OCI-LY7 (cell line): Measurements from ENCODE around the gene BABAM1. TPM values are rescaled to one million over a fixed set of nuclear protein-coding genes. Genes with fewer than 3 reads are reported as not detected.

ENCODE experiments used
- Bru-seq: library from RNA; stranded (reverse); fragments of 400-500 nt; gene quantifications from one replicate; lab custom pipeline; 2021; lab: Mats Ljungman, UMichigan
- BruChase-seq, 2 experiments: library from RNA; stranded (reverse); fragments of 400-500 nt; gene quantifications; one replicate each; lab custom pipeline; 2021; lab: Mats Ljungman, UMichigan
- BruUV-seq: library from RNA; stranded (reverse); fragments of 400-500 nt; replicated peaks from 2 replicates; lab custom pipeline; 2021; lab: Mats Ljungman, UMichigan
- CTCF ChIA-PET: fragments of 300-600 bp; sonication (Branson Sonifier 250); formaldehyde crosslinking; loops from one replicate; lab custom pipeline; 2022; ENCODE audit warnings: antibody characterized with exemption; ENCODE audit not compliant: unreplicated experiment; lab: Charles Lee
- POLR2A ChIA-PET: fragments of 300-600 bp; sonication (Branson Sonifier 250); formaldehyde crosslinking; loops from one replicate; lab custom pipeline; 2022; ENCODE audit warnings: antibody characterized with exemption; lab: Charles Lee
- DNase-seq: peaks from one replicate; pipeline ENCODE4 v3.0.0-alpha.2; 2015; ENCODE audit warnings: low spot score
- H2AFZ ChIP-seq: fragments of 200-600 bp; sonication (generic), shearing (Covaris generic); 2 replicates; pipeline ENCODE4 v1.6.1; 2014; ENCODE audit warnings: mild to moderate bottlenecking, antibody characterized with exemption, low read length, moderate library complexity
- H3K27ac ChIP-seq: fragments of 200-600 bp; sonication (generic); 2 replicates; pipeline ENCODE4 v1.5.1; 2014; ENCODE audit warnings: mixed run types, low read depth, mild to moderate bottlenecking, moderate library complexity, low read length, inconsistent platforms; ENCODE audit not compliant: poor library complexity, severe bottlenecking
- H3K36me3 ChIP-seq: fragments of 200-600 bp; sonication (generic); 2 replicates; pipeline ENCODE4 v1.6.1; 2014; ENCODE audit warnings: mild to moderate bottlenecking, antibody characterized with exemption, low read length, moderate library complexity, mixed read lengths; ENCODE audit not compliant: insufficient read depth
- H3K4me1 ChIP-seq: fragments of 200-600 bp; sonication (generic); 2 replicates; pipeline ENCODE4 v1.5.1; 2014; ENCODE audit warnings: mild to moderate bottlenecking, low read length; ENCODE audit not compliant: insufficient read depth, poor library complexity, severe bottlenecking
- H3K4me2 ChIP-seq: fragments of 200-600 bp; sonication (generic); 2 replicates; pipeline ENCODE4 v1.6.1; 2014; ENCODE audit warnings: mild to moderate bottlenecking, low read length
- H3K4me3 ChIP-seq: fragments of 200-600 bp; sonication (generic); 2 replicates; pipeline ENCODE4 v1.5.1; 2014; ENCODE audit warnings: mild to moderate bottlenecking, low read depth, low read length; ENCODE audit not compliant: poor library complexity, severe bottlenecking
- H3K79me2 ChIP-seq: fragments of 200-600 bp; sonication (generic); 2 replicates; pipeline ENCODE4 v1.6.1; 2016; ENCODE audit warnings: low read depth, mild to moderate bottlenecking, low read length, moderate library complexity, mixed read lengths; ENCODE audit not compliant: insufficient read depth
- H3K9me2 ChIP-seq: fragments of 200-600 bp; sonication (generic); 2 replicates; pipeline ENCODE4 v1.6.1; 2016; ENCODE audit warnings: mild to moderate bottlenecking, low read length, mixed read lengths; ENCODE audit not compliant: insufficient read depth
- H3K9me3 ChIP-seq: fragments of 200-600 bp; sonication (generic); 2 replicates; pipeline ENCODE4 v1.6.1; 2014; ENCODE audit warnings: mild to moderate bottlenecking, mixed run types, low read length, mixed read lengths
- H4K20me1 ChIP-seq: fragments of 200-600 bp; sonication (generic); 2 replicates; pipeline ENCODE4 v1.6.1; 2014; ENCODE audit warnings: mild to moderate bottlenecking, antibody characterized with exemption, low read length, moderate library complexity, mixed read lengths; ENCODE audit not compliant: insufficient read depth
- CTCF ChIP-seq: fragments of 200-600 bp; sonication (generic); conservative IDR thresholded peaks from 2 replicates; pipeline ENCODE4 v1.5.1; 2014; ENCODE audit warnings: mild to moderate bottlenecking, antibody characterized with exemption, low read length, moderate library complexity, mixed read lengths
- EZH2phosphoT487 ChIP-seq: fragments of 200-600 bp; sonication (generic); IDR thresholded peaks from 2 replicates; pipeline ENCODE4 v1.6.1; 2018; ENCODE audit warnings: low read depth, borderline replicate concordance, mild to moderate bottlenecking, mixed run types, antibody characterized with exemption, low read length, moderate library complexity, mixed read lengths
- intact Hi-C: fragments of 100-400 bp; cut with micrococcal nuclease; formaldehyde crosslinking; loops from one replicate; pipeline ENCODE4 v1.10.0; 2022; ENCODE audit not compliant: unreplicated experiment
- long read RNA-seq: library from polyadenylated mRNA; stranded (forward); transcript quantifications from one replicate; pipeline ENCODE4 v2.0.0, GENCODE V29; 2022
- total RNA-seq, 2 experiments: library from RNA; depleted of rRNA in 1 of 2; stranded (reverse); fragments of >200 nt in 1 of 2; shearing (Covaris generic) in 1 of 2; gene quantifications; 2 replicates each; pipeline ENCODE4 v1.2.3, GENCODE V29; 2014 to 2022

Gene BABAM1
- total RNA-seq (2014; rRNA removed; shearing (Covaris generic)) (79.0 and 79.7 TPM in 2 replicates), total RNA-seq (2022) (107 and 118 TPM in 2 replicates), Bru-seq, nascent RNA (percentile 86 among the genes with signal in this experiment), BruChase-seq, experiment 1, labeled RNA remaining after a 6-hour chase (percentile 96 among the genes with signal in this experiment), BruChase-seq, experiment 2, labeled RNA remaining after a 2-hour chase (percentile 92 among the genes with signal in this experiment)
- long read RNA-seq, transcript BABAM1-201 (9 exons, 1,472 nt), result minor isoform, 30 of 123 reads
- long read RNA-seq, transcript BABAM1-208 (9 exons, 1,470 nt), result major isoform, 46 of 123 reads
- long read RNA-seq, partial matches to known transcripts, result 17 of 123 reads
- long read RNA-seq, other reads (novel, unspliced or antisense), result 25 of 123 reads

DNA sequence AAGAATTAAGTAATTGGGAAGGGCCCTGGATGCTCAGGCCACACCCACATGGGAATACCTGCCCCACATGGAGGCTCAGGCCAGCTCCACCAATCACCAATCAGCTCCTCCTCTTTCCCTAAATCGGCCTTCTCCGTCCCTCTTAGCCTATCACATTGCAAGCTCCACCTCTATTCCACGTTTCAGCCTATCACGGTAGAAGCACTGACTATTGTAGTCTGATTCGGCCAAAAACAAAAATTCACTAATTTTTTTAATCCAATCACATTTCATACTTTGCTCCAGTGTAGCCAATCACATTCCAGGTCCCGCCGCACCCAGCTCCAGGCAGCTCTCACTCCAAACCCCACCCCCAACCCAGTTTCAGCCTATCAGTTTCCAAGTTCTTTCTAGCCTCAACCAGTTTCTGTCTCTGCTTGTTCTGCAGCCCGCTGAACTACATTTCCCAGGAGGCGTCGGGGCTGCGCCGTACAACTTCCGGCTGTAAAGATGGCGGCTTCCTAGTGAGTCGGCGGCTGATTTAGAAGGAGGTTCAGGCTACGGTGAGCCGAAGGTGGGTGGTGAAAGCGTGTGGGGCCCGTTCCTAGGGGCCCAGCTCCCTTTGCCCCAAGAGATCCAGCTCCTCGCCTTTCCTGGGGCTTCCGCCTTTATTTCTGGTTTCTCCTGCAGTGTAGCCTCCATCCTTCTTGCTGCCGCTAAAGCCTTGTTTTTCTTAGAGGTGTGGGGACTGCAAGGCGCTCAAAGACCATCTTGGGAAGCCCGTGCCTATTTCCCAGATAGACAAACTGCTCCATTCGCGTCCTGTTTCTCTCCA, at the start of gene BABAM1:
TSS of gene BABAM1 (plus strand) at position 469 of the 814 bp plus-strand sequence. CDS start 1,364 bp downstream, outside the sequence.
- intact Hi-C loops, result no loop called here
- peaks cover 41% of the 10 kb centered on the region for H3K4me1 ChIP-seq
- no TSS peak for BruUV-seq
- TF ChIP-seq EZH2phosphoT487 (no peak), CTCF (no peak)
- CTCF ChIA-PET, result interaction anchor here (0.7 to 1.2 kb wide), 3 partner anchors 12 to 15 kb away, joined by 3 to 4 read pairs (median 4); partner anchors contain the start of gene ANKLE1
- H2AFZ ChIP-seq, result peak within 1 kb of the TSS; percentile 82
- POLR2A ChIA-PET, result interaction anchor here (0.5 to 2.3 kb wide), 17 partner anchors 9 to 821 kb away, joined by 3 to 28 read pairs (median 5); partner anchors contain the start of genes ANKLE1, BST2, DDA1 and USE1
- peak within 1 kb of the TSS; percentile 83 for H3K27ac ChIP-seq
- H3K9me3 ChIP-seq, result no peaks in the 10 kb centered on the region
- H3K4me2 ChIP-seq, result peak within 1 kb of the TSS; percentile 94
- peak within 1 kb of the TSS; percentile 99 for H3K4me3 ChIP-seq
- no peaks in the 10 kb centered on the region for H4K20me1 ChIP-seq
- peaks cover 25% of the 10 kb centered on the region for H3K36me3 ChIP-seq
- H3K79me2 ChIP-seq, result peaks cover 17% of the 10 kb centered on the region
- DNase-seq, result peak; percentile 99
- no peaks in the 10 kb centered on the region for H3K9me2 ChIP-seq

- Histone ChIP-seq H3K27ac (no peak overlapping the region), H3K4me2 (no peak overlapping the region), H3K36me3 (peaks cover 28% of the 10 kb centered on the region), H3K9me2 (no peaks in the 10 kb centered on the region), H4K20me1 (no peaks in the 10 kb centered on the region), H3K79me2 (no peaks in the 10 kb centered on the region), H2AFZ (no peak overlapping the region), H3K9me3 (no peaks in the 10 kb centered on the region), H3K4me1 (peaks cover 27% of the 10 kb centered on the region), H3K4me3 (no peak overlapping the region)
- BruUV-seq, result no TSS peak
- CTCF ChIA-PET, result no interaction called here
- TF ChIP-seq CTCF, result no peak
- TF ChIP-seq EZH2phosphoT487, result no peak
- POLR2A ChIA-PET, result no interaction called here
- no peak for DNase-seq
- intact Hi-C loops, result no loop called here
These were observed 48.0 kb upstream of the BABAM1 start for GRCh38 chr19:17219286-17219685.
